ENCODE data around the gene TMEM238L. TPM values are rescaled to one million over a fixed set of nuclear protein-coding genes. Genes with fewer than 3 reads are reported as not detected.

The TMEM238L gene
- total and polyA plus RNA-seq, 2 experiments from 2014 or later = not detected

GRCh38 chr17:10754861-10755591 is 48.9 kb downstream of the TMEM238L start:
- H3K27ac ChIP-seq = no peak overlapping the region
- DNase-seq (ENCODE audit: low read depth in 1 of 2, low spot score in 1 of 2) = peak; percentile 11 to 25
- no peaks in the 10 kb centered on the region for H3K36me3 ChIP-seq
- no peaks in the 10 kb centered on the region for H3K27me3 ChIP-seq
- TF ChIP-seq CTCF (IDR thresholded peaks at IDR 0.05; ENCODE audit: low read depth, low read length) = no peak
- peaks cover 16% of the 10 kb centered on the region for H3K4me1 ChIP-seq (ENCODE audit: low read depth)
- H3K9me3 ChIP-seq (ENCODE audit: low read depth) = no peaks in the 10 kb centered on the region
- no peak overlapping the region for H3K4me3 ChIP-seq

GRCh38 chr17:10754109-10754508 is 49.8 kb downstream of the TMEM238L start:
- Histone ChIP-seq H3K36me3 (no peaks in the 10 kb centered on the region), H3K27ac (no peak overlapping the region), H3K27me3 (no peaks in the 10 kb centered on the region), H3K4me1 (ENCODE audit: low read depth) (peaks cover 16% of the 10 kb centered on the region), H3K4me3 (no peak overlapping the region), H3K9me3 (ENCODE audit: low read depth) (no peaks in the 10 kb centered on the region)
- TF ChIP-seq CTCF (IDR thresholded peaks at IDR 0.05; ENCODE audit: low read depth, low read length) = peak; percentile 35
- peak; percentile 31 to 33 for DNase-seq (ENCODE audit: low read depth in 1 of 2, low spot score in 1 of 2)

GRCh38 chr17:10752696-10753095 is 51.2 kb downstream of the TMEM238L start:
- Histone ChIP-seq H3K4me1 (ENCODE audit: low read depth) (peaks cover 23% of the 10 kb centered on the region), H3K27me3 (no peaks in the 10 kb centered on the region), H3K9me3 (ENCODE audit: low read depth) (no peaks in the 10 kb centered on the region), H3K4me3 (no peak overlapping the region), H3K36me3 (no peaks in the 10 kb centered on the region), H3K27ac (no peak overlapping the region)
- no peak for DNase-seq (ENCODE audit: low read depth in 1 of 2, low spot score in 1 of 2)
- no peak for TF ChIP-seq CTCF (IDR thresholded peaks at IDR 0.05; ENCODE audit: low read depth, low read length)

GRCh38 chr17:10751563-10751962 is 52.3 kb downstream of the TMEM238L start:
- H3K27ac ChIP-seq = no peak overlapping the region
- peaks cover 19% of the 10 kb centered on the region for H3K4me1 ChIP-seq (ENCODE audit: low read depth)

GRCh38 chr17:10750210-10750609 is 53.7 kb downstream of the TMEM238L start:
- no peak for TF ChIP-seq CTCF (IDR thresholded peaks at IDR 0.05; ENCODE audit: low read depth, low read length)
- Histone ChIP-seq H3K27ac (no peak overlapping the region), H3K4me1 (ENCODE audit: low read depth) (peaks cover 13% of the 10 kb centered on the region)

More at GRCh38 chr17:10751563-10751962, 52.3 kb downstream of the TMEM238L start:
- H3K9me3 ChIP-seq (ENCODE audit: low read depth) = no peaks in the 10 kb centered on the region
- no peak for DNase-seq (ENCODE audit: low read depth in 1 of 2, low spot score in 1 of 2)
- no peaks in the 10 kb centered on the region for H3K36me3 ChIP-seq
- no peaks in the 10 kb centered on the region for H3K27me3 ChIP-seq
- H3K4me3 ChIP-seq = no peak overlapping the region
- no peak for TF ChIP-seq CTCF (IDR thresholded peaks at IDR 0.05; ENCODE audit: low read depth, low read length)

More at GRCh38 chr17:10750210-10750609, 53.7 kb downstream of the TMEM238L start:
- Histone ChIP-seq H3K4me3 (no peak overlapping the region), H3K27me3 (no peaks in the 10 kb centered on the region), H3K9me3 (ENCODE audit: low read depth) (no peaks in the 10 kb centered on the region), H3K36me3 (no peaks in the 10 kb centered on the region)
- no peak for DNase-seq (ENCODE audit: low read depth in 1 of 2, low spot score in 1 of 2)

All from cardiac muscle cell (in vitro differentiated cells and primary cell).